Breast epithelium (tissue), 3 donors: ENCODE results near the gene MRPL9. TPM values are rescaled to one million over a fixed set of nuclear protein-coding genes. Genes with fewer than 3 reads are reported as not detected.

Source experiments
- total RNA-seq, 3 donors: library from RNA; depleted of rRNA; stranded (reverse); fragments of >200 nt; gene quantifications; one replicate each; pipeline ENCODE4 v1.1.0, GENCODE V29; 2016

Gene MRPL9
- total RNA-seq, 3 donors from 2014 or later: 58.3 to 68.5 (median 66.9) TPM

Other genes with a start within 250 kb of the MRPL9 start
- gene TUFT1, start 223.2 kb downstream of the MRPL9 start, total RNA-seq: 10 to 100 TPM in 2 of 3 donors, 1 to 10 TPM in 1; 7.2 to 21.2 (median 13.4) TPM
- gene SNX27, start 151.4 kb downstream of the MRPL9 start, total RNA-seq: 10 to 100 TPM; 41.3 to 46.8 (median 43.6) TPM
- not detected for gene CELF3, start 46.7 kb downstream of the MRPL9 start, total RNA-seq
- gene RIIAD1, start 42.0 kb downstream of the MRPL9 start, total RNA-seq: not detected
- 1 to 10 TPM; 5.6 to 9.7 (median 6.7) TPM for gene TDRKH, start 27.0 kb upstream of the MRPL9 start, total RNA-seq
- under 1 TPM; 0.16 to 0.88 (median 0.33) TPM for gene LINGO4, start 41.9 kb upstream of the MRPL9 start, total RNA-seq
- gene RORC, start 68.3 kb upstream of the MRPL9 start, total RNA-seq: 10 to 100 TPM in 2 of 3 donors, 1 to 10 TPM in 1; 7.8 to 48.6 (median 24.9) TPM
- gene C2CD4D, start 76.3 kb upstream of the MRPL9 start, total RNA-seq: under 1 TPM in 2 of 3 donors, not detected in 1; 0.32 to 0.73 TPM
- gene THEM5, start 90.2 kb upstream of the MRPL9 start, total RNA-seq: not detected
- 10 to 100 TPM; 21.6 to 23.7 (median 22.2) TPM for gene THEM4, start 146.0 kb upstream of the MRPL9 start, total RNA-seq
- gene S100A10, start 230.4 kb upstream of the MRPL9 start, total RNA-seq: 100 to 1,000 TPM in 1 of 3 donors, 10 to 100 TPM in 2; 70.4 to 156 (median 84.9) TPM